OCI-LY3 (cell line): ENCODE measurements around the gene SCLY.

ENCODE experiments used
- EZH2phosphoT487 ChIP-seq: fragments of 200-600 bp; shearing (Covaris generic); IDR thresholded peaks from 2 replicates; pipeline ENCODE4 v1.6.1; 2018; ENCODE audit warnings: antibody characterized with exemption, mixed run types, low read depth
- TF ChIP-seq, protein P1 (sequence below): fragments of 200-600, 300-600 bp; sonication (generic); IDR thresholded peaks from 2 replicates; pipeline ENCODE4 v1.5.1; 2014; ENCODE audit warnings: antibody characterized with exemption, low read length, low read depth

DNA sequence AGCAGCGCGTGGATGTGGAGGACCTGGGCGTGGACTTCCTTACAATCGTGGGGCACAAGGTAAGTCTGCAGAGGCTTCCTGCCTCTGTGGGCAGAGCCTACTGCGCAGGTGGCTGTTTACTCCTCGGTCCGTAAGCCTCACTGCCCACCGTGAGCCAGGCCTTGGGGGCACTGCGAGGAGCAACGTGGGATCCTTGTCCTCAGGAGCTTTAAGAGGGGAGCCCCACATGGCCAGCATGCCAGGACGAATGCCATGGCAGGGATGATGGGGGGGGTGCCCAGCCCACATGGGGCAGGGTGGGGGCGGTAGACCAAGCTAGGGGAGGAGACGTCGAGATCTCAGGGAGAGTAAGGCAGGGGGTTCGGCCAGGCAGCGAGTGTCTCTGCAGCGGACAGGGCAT, 21.4 kb downstream of the SCLY start:
- TF ChIP-seq, protein P1, sequence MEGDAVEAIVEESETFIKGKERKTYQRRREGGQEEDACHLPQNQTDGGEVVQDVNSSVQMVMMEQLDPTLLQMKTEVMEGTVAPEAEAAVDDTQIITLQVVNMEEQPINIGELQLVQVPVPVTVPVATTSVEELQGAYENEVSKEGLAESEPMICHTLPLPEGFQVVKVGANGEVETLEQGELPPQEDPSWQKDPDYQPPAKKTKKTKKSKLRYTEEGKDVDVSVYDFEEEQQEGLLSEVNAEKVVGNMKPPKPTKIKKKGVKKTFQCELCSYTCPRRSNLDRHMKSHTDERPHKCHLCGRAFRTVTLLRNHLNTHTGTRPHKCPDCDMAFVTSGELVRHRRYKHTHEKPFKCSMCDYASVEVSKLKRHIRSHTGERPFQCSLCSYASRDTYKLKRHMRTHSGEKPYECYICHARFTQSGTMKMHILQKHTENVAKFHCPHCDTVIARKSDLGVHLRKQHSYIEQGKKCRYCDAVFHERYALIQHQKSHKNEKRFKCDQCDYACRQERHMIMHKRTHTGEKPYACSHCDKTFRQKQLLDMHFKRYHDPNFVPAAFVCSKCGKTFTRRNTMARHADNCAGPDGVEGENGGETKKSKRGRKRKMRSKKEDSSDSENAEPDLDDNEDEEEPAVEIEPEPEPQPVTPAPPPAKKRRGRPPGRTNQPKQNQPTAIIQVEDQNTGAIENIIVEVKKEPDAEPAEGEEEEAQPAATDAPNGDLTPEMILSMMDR, result no peak
- TF ChIP-seq EZH2phosphoT487, result no peak
